Panc1 (cell line): ENCODE results near the gene EXOC6B. TPM values are rescaled to one million over a fixed set of nuclear protein-coding genes. Genes with fewer than 3 reads are reported as not detected.

Source experiments
- ATAC-seq: fragments of 200-7000 bp; cut with Tn5 transposase; 2 replicates; pipeline ENCODE4 v1.9.1; 2020; ENCODE audit warnings: mild to moderate bottlenecking, moderate library complexity
- BruUV-seq: library from RNA; stranded (reverse); fragments of 400-500 nt; replicated peaks from 2 replicates; lab custom pipeline; 2021; lab: Mats Ljungman, UMichigan
- CTCF ChIA-PET: fragments of 300-600 bp; sonication (Branson Sonifier 250); formaldehyde crosslinking; loops from one replicate; lab custom pipeline; 2022; ENCODE audit warnings: antibody characterized with exemption; lab: Charles Lee
- POLR2A ChIA-PET: fragments of 300-600 bp; sonication (Branson Sonifier 250); formaldehyde crosslinking; loops from one replicate; lab custom pipeline; 2022; ENCODE audit warnings: antibody characterized with exemption; lab: Charles Lee
- DNase-seq: peaks from one replicate; pipeline ENCODE4 v3.0.0-alpha.2; 2010; ENCODE audit warnings: low read depth, low spot score
- H3K27ac ChIP-seq: 2 replicates; pipeline ENCODE4 v1.5.1; 2011; ENCODE audit warnings: mild to moderate bottlenecking, low read length, inconsistent platforms
- H3K27me3 ChIP-seq: fragments of 200-500 bp; sonication (Bioruptor generic); 2 replicates; pipeline ENCODE4 v1.6.0; 2014; ENCODE audit warnings: low read length, inconsistent platforms; ENCODE audit not compliant: control insufficient read depth, insufficient read depth
- H3K36me3 ChIP-seq: fragments of 200-500 bp; sonication (Bioruptor generic); 2 replicates; pipeline ENCODE4 v1.5.1; 2014; ENCODE audit warnings: inconsistent platforms, mild to moderate bottlenecking, low read length, moderate library complexity; ENCODE audit not compliant: control insufficient read depth, insufficient read depth
- H3K4me1 ChIP-seq: 2 replicates; pipeline ENCODE4 v1.5.1; 2011; ENCODE audit warnings: inconsistent platforms, mild to moderate bottlenecking, low read length, moderate library complexity; ENCODE audit not compliant: control insufficient read depth, insufficient read depth
- H3K4me3 ChIP-seq, 2 experiments: 2 replicates each; pipeline ENCODE4 v1.5.1; 2011 to 2012; ENCODE audit warnings: low read depth in 2 of 2, low read length in 2 of 2, mild to moderate bottlenecking in 2 of 2, inconsistent platforms in 1 of 2, moderate library complexity in 1 of 2
- H3K9me3 ChIP-seq: fragments of 200-500 bp; sonication (Bioruptor generic); 2 replicates; pipeline ENCODE4 v1.5.1; 2014; ENCODE audit warnings: low read depth, mild to moderate bottlenecking, inconsistent platforms, low read length, moderate library complexity; ENCODE audit not compliant: control insufficient read depth, insufficient read depth
- POLR2AphosphoS5 ChIP-seq: IDR thresholded peaks from 2 replicates; pipeline ENCODE4 v1.6.1; 2012; ENCODE audit warnings: mild to moderate bottlenecking, low read depth, low read length, moderate library complexity
- SIN3A ChIP-seq: IDR thresholded peaks from 2 replicates; pipeline ENCODE4 v1.6.1; 2012; ENCODE audit warnings: low read depth, mild to moderate bottlenecking, low read length, moderate library complexity, borderline replicate concordance; ENCODE audit not compliant: insufficient read depth
- TCF7L2 ChIP-seq: IDR thresholded peaks from 2 replicates; pipeline ENCODE4 v1.6.1; 2011; ENCODE audit warnings: mild to moderate bottlenecking, low read depth, low read length, inconsistent platforms
- in situ Hi-C: cut with HindIII; loops from 2 replicates; pipeline ENCODE4 v1.10.0; 2016; ENCODE audit warnings: low sequenced_read_pairs, low pct_unique_long_range_greater_than_20kb
- intact Hi-C: fragments of 100-400 bp; cut with micrococcal nuclease; formaldehyde crosslinking; loops from one replicate; pipeline ENCODE4 v1.10.0; 2022; ENCODE audit not compliant: unreplicated experiment
- total RNA-seq: library from RNA; stranded (reverse); gene quantifications from one replicate; pipeline ENCODE4 v1.2.1, GENCODE V29; 2021; ENCODE audit not compliant: unreplicated experiment
- TF ChIP-seq, protein P1 (sequence below), 2 experiments: IDR thresholded peaks; 2 replicates each; pipeline ENCODE4 v1.6.1; 2011 to 2012; ENCODE audit warnings: low read depth in 2 of 2, control low read depth in 1 of 2, low read length in 1 of 2, mild to moderate bottlenecking in 1 of 2, moderate library complexity in 1 of 2; ENCODE audit not compliant: insufficient read depth in 1 of 2
- TF ChIP-seq, protein P2 (sequence below): fragments of 450-650 bp; IDR thresholded peaks from 2 replicates; pipeline ENCODE4 v1.5.1; 2017; ENCODE audit warnings: mild to moderate bottlenecking

EXOC6B gene
- total RNA-seq, 1 experiment from 2014 or later, result 23.2 TPM

DNA sequence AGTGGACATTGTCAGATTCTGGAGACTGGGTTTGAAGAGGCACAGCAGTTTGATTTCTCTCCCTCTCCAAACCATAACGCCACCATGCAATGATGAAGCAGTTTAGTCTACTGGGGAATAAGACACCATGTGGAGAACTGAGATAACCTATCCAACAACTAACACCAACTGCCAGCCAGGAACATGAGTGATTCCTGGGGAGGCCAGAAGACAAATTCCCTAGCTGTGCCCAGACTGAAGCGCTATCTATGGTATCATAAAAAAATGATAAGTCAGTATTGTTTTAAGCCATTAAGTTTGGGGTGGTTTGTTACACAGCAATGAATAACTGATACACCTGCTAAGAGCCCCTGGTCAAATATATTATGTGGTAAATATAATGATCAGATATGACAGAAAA, 129.3 kb downstream of the EXOC6B start:
- no TSS peak for BruUV-seq

DNA sequence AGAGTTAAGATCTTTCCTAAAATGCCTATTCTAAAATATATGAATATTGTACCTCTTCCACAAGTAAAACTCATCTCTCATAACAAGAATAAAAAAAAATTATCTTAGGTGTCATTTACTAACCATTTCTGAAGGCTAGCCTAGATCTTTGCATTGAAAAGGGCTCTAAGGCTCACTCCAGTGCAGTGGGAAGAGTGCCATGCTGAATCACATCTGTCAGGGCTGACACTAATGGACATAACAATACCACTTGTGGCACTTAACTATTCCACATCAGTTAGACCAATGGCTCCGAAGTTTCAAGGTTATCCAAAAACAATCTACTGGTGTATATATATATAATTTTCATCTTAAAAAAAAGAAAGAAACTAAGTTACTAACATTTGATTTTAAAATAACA, 130.2 kb downstream of the EXOC6B start:
- H3K36me3 ChIP-seq, result no peaks in the 10 kb centered on the region
- H3K27me3 ChIP-seq, result no peaks in the 10 kb centered on the region
- POLR2A ChIA-PET, result no interaction called here
- no peak for ATAC-seq
- no peaks in the 10 kb centered on the region for H3K9me3 ChIP-seq
- DNase-seq, result no peak
- no peak overlapping the region for H3K27ac ChIP-seq
- CTCF ChIA-PET, result no interaction called here
- TF ChIP-seq POLR2AphosphoS5 (no peak), SIN3A (no peak), TCF7L2 (no peak)
- TF ChIP-seq, protein P1, sequence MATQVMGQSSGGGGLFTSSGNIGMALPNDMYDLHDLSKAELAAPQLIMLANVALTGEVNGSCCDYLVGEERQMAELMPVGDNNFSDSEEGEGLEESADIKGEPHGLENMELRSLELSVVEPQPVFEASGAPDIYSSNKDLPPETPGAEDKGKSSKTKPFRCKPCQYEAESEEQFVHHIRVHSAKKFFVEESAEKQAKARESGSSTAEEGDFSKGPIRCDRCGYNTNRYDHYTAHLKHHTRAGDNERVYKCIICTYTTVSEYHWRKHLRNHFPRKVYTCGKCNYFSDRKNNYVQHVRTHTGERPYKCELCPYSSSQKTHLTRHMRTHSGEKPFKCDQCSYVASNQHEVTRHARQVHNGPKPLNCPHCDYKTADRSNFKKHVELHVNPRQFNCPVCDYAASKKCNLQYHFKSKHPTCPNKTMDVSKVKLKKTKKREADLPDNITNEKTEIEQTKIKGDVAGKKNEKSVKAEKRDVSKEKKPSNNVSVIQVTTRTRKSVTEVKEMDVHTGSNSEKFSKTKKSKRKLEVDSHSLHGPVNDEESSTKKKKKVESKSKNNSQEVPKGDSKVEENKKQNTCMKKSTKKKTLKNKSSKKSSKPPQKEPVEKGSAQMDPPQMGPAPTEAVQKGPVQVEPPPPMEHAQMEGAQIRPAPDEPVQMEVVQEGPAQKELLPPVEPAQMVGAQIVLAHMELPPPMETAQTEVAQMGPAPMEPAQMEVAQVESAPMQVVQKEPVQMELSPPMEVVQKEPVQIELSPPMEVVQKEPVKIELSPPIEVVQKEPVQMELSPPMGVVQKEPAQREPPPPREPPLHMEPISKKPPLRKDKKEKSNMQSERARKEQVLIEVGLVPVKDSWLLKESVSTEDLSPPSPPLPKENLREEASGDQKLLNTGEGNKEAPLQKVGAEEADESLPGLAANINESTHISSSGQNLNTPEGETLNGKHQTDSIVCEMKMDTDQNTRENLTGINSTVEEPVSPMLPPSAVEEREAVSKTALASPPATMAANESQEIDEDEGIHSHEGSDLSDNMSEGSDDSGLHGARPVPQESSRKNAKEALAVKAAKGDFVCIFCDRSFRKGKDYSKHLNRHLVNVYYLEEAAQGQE (IDR thresholded peaks at IDR 0.05; ENCODE audit: insufficient read depth in 1 of 2, low read depth in 2 of 2, low read length in 1 of 2), result no peak
- TF ChIP-seq, protein P2, sequence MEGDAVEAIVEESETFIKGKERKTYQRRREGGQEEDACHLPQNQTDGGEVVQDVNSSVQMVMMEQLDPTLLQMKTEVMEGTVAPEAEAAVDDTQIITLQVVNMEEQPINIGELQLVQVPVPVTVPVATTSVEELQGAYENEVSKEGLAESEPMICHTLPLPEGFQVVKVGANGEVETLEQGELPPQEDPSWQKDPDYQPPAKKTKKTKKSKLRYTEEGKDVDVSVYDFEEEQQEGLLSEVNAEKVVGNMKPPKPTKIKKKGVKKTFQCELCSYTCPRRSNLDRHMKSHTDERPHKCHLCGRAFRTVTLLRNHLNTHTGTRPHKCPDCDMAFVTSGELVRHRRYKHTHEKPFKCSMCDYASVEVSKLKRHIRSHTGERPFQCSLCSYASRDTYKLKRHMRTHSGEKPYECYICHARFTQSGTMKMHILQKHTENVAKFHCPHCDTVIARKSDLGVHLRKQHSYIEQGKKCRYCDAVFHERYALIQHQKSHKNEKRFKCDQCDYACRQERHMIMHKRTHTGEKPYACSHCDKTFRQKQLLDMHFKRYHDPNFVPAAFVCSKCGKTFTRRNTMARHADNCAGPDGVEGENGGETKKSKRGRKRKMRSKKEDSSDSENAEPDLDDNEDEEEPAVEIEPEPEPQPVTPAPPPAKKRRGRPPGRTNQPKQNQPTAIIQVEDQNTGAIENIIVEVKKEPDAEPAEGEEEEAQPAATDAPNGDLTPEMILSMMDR, result no peak
- peaks cover 4% of the 10 kb centered on the region for H3K4me1 ChIP-seq
- in situ Hi-C loops, result no loop called here
- no peak overlapping the region for H3K4me3 ChIP-seq
- no TSS peak for BruUV-seq
- intact Hi-C loops, result no loop called here

More for the DNA sequence above, 129.3 kb downstream of the EXOC6B start:
- Histone ChIP-seq H3K36me3 (no peaks in the 10 kb centered on the region), H3K4me1 (peaks cover 4% of the 10 kb centered on the region), H3K27me3 (no peaks in the 10 kb centered on the region), H3K9me3 (no peaks in the 10 kb centered on the region), H3K27ac (no peak overlapping the region), H3K4me3 (no peak overlapping the region)
- ATAC-seq, result no peak
- CTCF ChIA-PET, result no interaction called here
- intact Hi-C loops (no loop called here), in situ Hi-C loops (no loop called here)
- DNase-seq, result no peak
- POLR2A ChIA-PET, result no interaction called here
- TF ChIP-seq, protein P2, result no peak
- TF ChIP-seq TCF7L2, result no peak
- TF ChIP-seq, protein P1 (IDR thresholded peaks at IDR 0.05; ENCODE audit: insufficient read depth in 1 of 2, low read depth in 2 of 2, low read length in 1 of 2), result no peak
- TF ChIP-seq SIN3A, result no peak
- no peak for TF ChIP-seq POLR2AphosphoS5
